OCI-LY7 (cell line): Measurements from ENCODE around the gene SP8. TPM values are rescaled to one million over a fixed set of nuclear protein-coding genes. Genes with fewer than 3 reads are reported as not detected.

Experiments
- BruUV-seq: library from RNA; stranded (reverse); fragments of 400-500 nt; replicated peaks from 2 replicates; lab custom pipeline; 2021; lab: Mats Ljungman, UMichigan
- CTCF ChIA-PET: fragments of 300-600 bp; sonication (Branson Sonifier 250); formaldehyde crosslinking; loops from one replicate; lab custom pipeline; 2022; ENCODE audit warnings: antibody characterized with exemption; ENCODE audit not compliant: unreplicated experiment; lab: Charles Lee
- POLR2A ChIA-PET: fragments of 300-600 bp; sonication (Branson Sonifier 250); formaldehyde crosslinking; loops from one replicate; lab custom pipeline; 2022; ENCODE audit warnings: antibody characterized with exemption; lab: Charles Lee
- DNase-seq: peaks from one replicate; pipeline ENCODE4 v3.0.0-alpha.2; 2015; ENCODE audit warnings: low spot score
- H2AFZ ChIP-seq: fragments of 200-600 bp; sonication (generic), shearing (Covaris generic); 2 replicates; pipeline ENCODE4 v1.6.1; 2014; ENCODE audit warnings: mild to moderate bottlenecking, antibody characterized with exemption, low read length, moderate library complexity
- H3K27ac ChIP-seq: fragments of 200-600 bp; sonication (generic); 2 replicates; pipeline ENCODE4 v1.5.1; 2014; ENCODE audit warnings: mixed run types, low read depth, mild to moderate bottlenecking, moderate library complexity, low read length, inconsistent platforms; ENCODE audit not compliant: poor library complexity, severe bottlenecking
- H3K36me3 ChIP-seq: fragments of 200-600 bp; sonication (generic); 2 replicates; pipeline ENCODE4 v1.6.1; 2014; ENCODE audit warnings: mild to moderate bottlenecking, antibody characterized with exemption, low read length, moderate library complexity, mixed read lengths; ENCODE audit not compliant: insufficient read depth
- H3K4me1 ChIP-seq: fragments of 200-600 bp; sonication (generic); 2 replicates; pipeline ENCODE4 v1.5.1; 2014; ENCODE audit warnings: mild to moderate bottlenecking, low read length; ENCODE audit not compliant: insufficient read depth, poor library complexity, severe bottlenecking
- H3K4me2 ChIP-seq: fragments of 200-600 bp; sonication (generic); 2 replicates; pipeline ENCODE4 v1.6.1; 2014; ENCODE audit warnings: mild to moderate bottlenecking, low read length
- H3K4me3 ChIP-seq: fragments of 200-600 bp; sonication (generic); 2 replicates; pipeline ENCODE4 v1.5.1; 2014; ENCODE audit warnings: mild to moderate bottlenecking, low read depth, low read length; ENCODE audit not compliant: poor library complexity, severe bottlenecking
- H3K79me2 ChIP-seq: fragments of 200-600 bp; sonication (generic); 2 replicates; pipeline ENCODE4 v1.6.1; 2016; ENCODE audit warnings: low read depth, mild to moderate bottlenecking, low read length, moderate library complexity, mixed read lengths; ENCODE audit not compliant: insufficient read depth
- H3K9me2 ChIP-seq: fragments of 200-600 bp; sonication (generic); 2 replicates; pipeline ENCODE4 v1.6.1; 2016; ENCODE audit warnings: mild to moderate bottlenecking, low read length, mixed read lengths; ENCODE audit not compliant: insufficient read depth
- H3K9me3 ChIP-seq: fragments of 200-600 bp; sonication (generic); 2 replicates; pipeline ENCODE4 v1.6.1; 2014; ENCODE audit warnings: mild to moderate bottlenecking, mixed run types, low read length, mixed read lengths
- H4K20me1 ChIP-seq: fragments of 200-600 bp; sonication (generic); 2 replicates; pipeline ENCODE4 v1.6.1; 2014; ENCODE audit warnings: mild to moderate bottlenecking, antibody characterized with exemption, low read length, moderate library complexity, mixed read lengths; ENCODE audit not compliant: insufficient read depth
- EZH2phosphoT487 ChIP-seq: fragments of 200-600 bp; sonication (generic); IDR thresholded peaks from 2 replicates; pipeline ENCODE4 v1.6.1; 2018; ENCODE audit warnings: low read depth, borderline replicate concordance, mild to moderate bottlenecking, mixed run types, antibody characterized with exemption, low read length, moderate library complexity, mixed read lengths
- intact Hi-C: fragments of 100-400 bp; cut with micrococcal nuclease; formaldehyde crosslinking; loops from one replicate; pipeline ENCODE4 v1.10.0; 2022; ENCODE audit not compliant: unreplicated experiment
- total RNA-seq, 2 experiments: library from RNA; depleted of rRNA in 1 of 2; stranded (reverse); fragments of >200 nt in 1 of 2; shearing (Covaris generic) in 1 of 2; gene quantifications; 2 replicates each; pipeline ENCODE4 v1.2.3, GENCODE V29; 2014 to 2022
- TF ChIP-seq, protein P1 (sequence below): fragments of 200-600 bp; sonication (generic); conservative IDR thresholded peaks from 2 replicates; pipeline ENCODE4 v1.5.1; 2014; ENCODE audit warnings: mild to moderate bottlenecking, antibody characterized with exemption, low read length, moderate library complexity, mixed read lengths

Gene SP8
- total RNA-seq, 2 experiments from 2014 or later = not detected

- ChIA-PET POLR2A (no interaction called here), CTCF (no interaction called here)
- no peaks in the 10 kb centered on the region for H3K9me2 ChIP-seq
- H2AFZ ChIP-seq = no peak overlapping the region
- no peak for DNase-seq
- no peaks in the 10 kb centered on the region for H3K79me2 ChIP-seq
- H3K4me1 ChIP-seq = no peaks in the 10 kb centered on the region
- H3K36me3 ChIP-seq = no peaks in the 10 kb centered on the region
- intact Hi-C loops = no loop called here
- no TSS peak for BruUV-seq
- no peak overlapping the region for H3K27ac ChIP-seq
- no peak overlapping the region for H3K4me2 ChIP-seq
- no peaks in the 10 kb centered on the region for H3K9me3 ChIP-seq
- H3K4me3 ChIP-seq = no peak overlapping the region
- no peaks in the 10 kb centered on the region for H4K20me1 ChIP-seq
- TF ChIP-seq, protein P1, sequence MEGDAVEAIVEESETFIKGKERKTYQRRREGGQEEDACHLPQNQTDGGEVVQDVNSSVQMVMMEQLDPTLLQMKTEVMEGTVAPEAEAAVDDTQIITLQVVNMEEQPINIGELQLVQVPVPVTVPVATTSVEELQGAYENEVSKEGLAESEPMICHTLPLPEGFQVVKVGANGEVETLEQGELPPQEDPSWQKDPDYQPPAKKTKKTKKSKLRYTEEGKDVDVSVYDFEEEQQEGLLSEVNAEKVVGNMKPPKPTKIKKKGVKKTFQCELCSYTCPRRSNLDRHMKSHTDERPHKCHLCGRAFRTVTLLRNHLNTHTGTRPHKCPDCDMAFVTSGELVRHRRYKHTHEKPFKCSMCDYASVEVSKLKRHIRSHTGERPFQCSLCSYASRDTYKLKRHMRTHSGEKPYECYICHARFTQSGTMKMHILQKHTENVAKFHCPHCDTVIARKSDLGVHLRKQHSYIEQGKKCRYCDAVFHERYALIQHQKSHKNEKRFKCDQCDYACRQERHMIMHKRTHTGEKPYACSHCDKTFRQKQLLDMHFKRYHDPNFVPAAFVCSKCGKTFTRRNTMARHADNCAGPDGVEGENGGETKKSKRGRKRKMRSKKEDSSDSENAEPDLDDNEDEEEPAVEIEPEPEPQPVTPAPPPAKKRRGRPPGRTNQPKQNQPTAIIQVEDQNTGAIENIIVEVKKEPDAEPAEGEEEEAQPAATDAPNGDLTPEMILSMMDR = no peak
- no peak for TF ChIP-seq EZH2phosphoT487
Measured at GRCh38 chr7:20786049-20786412, 655 bp downstream of the SP8 start.

GRCh38 chr7:20785157-20786048 lies 1.3 kb downstream of the SP8 start:
- no peaks in the 10 kb centered on the region for H3K36me3 ChIP-seq
- H3K9me2 ChIP-seq = no peaks in the 10 kb centered on the region
- CTCF ChIA-PET = no interaction called here
- H3K9me3 ChIP-seq = no peaks in the 10 kb centered on the region
- H3K4me1 ChIP-seq = no peaks in the 10 kb centered on the region
- H3K4me3 ChIP-seq = no peak overlapping the region
- no peak overlapping the region for H3K4me2 ChIP-seq
- no peak overlapping the region for H3K27ac ChIP-seq
- POLR2A ChIA-PET = no interaction called here
- intact Hi-C loops = no loop called here
- DNase-seq = no peak
- no peak overlapping the region for H2AFZ ChIP-seq
- no peak for TF ChIP-seq EZH2phosphoT487
- TF ChIP-seq, protein P1 = no peak
- BruUV-seq = no TSS peak
- H3K79me2 ChIP-seq = no peaks in the 10 kb centered on the region
- H4K20me1 ChIP-seq = no peaks in the 10 kb centered on the region
